Measurements from ENCODE around the gene PWWP2B.
A peak's percentile ranks its signal among the peaks of the same experiment; 100 is the strongest.

The PWWP2B gene

GRCh38 chr10:132392811-132393694, 3.9 kb upstream of the PWWP2B start:
- H3K27ac Mint-ChIP-seq = no peak overlapping the region

GRCh38 chr10:132393695-132394181, 3.3 kb upstream of the PWWP2B start:
- no peak overlapping the region for H3K27ac Mint-ChIP-seq

More at GRCh38 chr10:132392811-132393694, 3.9 kb upstream of the PWWP2B start:
- no peak for TF ChIP-seq CTCF (IDR thresholded peaks at IDR 0.05)
- no peak for DNase-seq
- no peaks in the 10 kb centered on the region for H3K36me3 Mint-ChIP-seq (ENCODE audit: low read depth)
- H3K9me3 Mint-ChIP-seq = peaks cover 9% of the 10 kb centered on the region
- no peak overlapping the region for H3K4me3 Mint-ChIP-seq
- peaks cover 17% of the 10 kb centered on the region for H3K27me3 Mint-ChIP-seq (ENCODE audit: low read depth, poor library complexity)
- peaks cover 27% of the 10 kb centered on the region for H3K4me1 Mint-ChIP-seq

GRCh38 chr10:132394201-132394811, 2.7 kb upstream of the PWWP2B start:
- Mint-ChIP-seq H3K4me1 (peaks cover 29% of the 10 kb centered on the region), H3K27ac (no peak overlapping the region), H3K36me3 (ENCODE audit: low read depth) (no peaks in the 10 kb centered on the region), H3K27me3 (ENCODE audit: low read depth, poor library complexity) (peaks cover 19% of the 10 kb centered on the region), H3K9me3 (peaks cover 9% of the 10 kb centered on the region), H3K4me3 (no peak overlapping the region)
- DNase-seq = no peak
- no peak for TF ChIP-seq CTCF (IDR thresholded peaks at IDR 0.05)

More at GRCh38 chr10:132393695-132394181, 3.3 kb upstream of the PWWP2B start:
- Mint-ChIP-seq H3K4me3 (no peak overlapping the region), H3K4me1 (peaks cover 29% of the 10 kb centered on the region), H3K36me3 (ENCODE audit: low read depth) (no peaks in the 10 kb centered on the region), H3K9me3 (peaks cover 9% of the 10 kb centered on the region), H3K27me3 (ENCODE audit: low read depth, poor library complexity) (peaks cover 19% of the 10 kb centered on the region)
- TF ChIP-seq CTCF (IDR thresholded peaks at IDR 0.05) = no peak
- DNase-seq = no peak

GRCh38 chr10:132394936-132395703, 1.9 kb upstream of the PWWP2B start:
- H3K4me3 Mint-ChIP-seq = no peak overlapping the region
- no peak for TF ChIP-seq CTCF (IDR thresholded peaks at IDR 0.05)
- no peaks in the 10 kb centered on the region for H3K36me3 Mint-ChIP-seq (ENCODE audit: low read depth)
- peaks cover 27% of the 10 kb centered on the region for H3K4me1 Mint-ChIP-seq
- H3K27ac Mint-ChIP-seq = no peak overlapping the region
- peaks cover 23% of the 10 kb centered on the region for H3K27me3 Mint-ChIP-seq (ENCODE audit: low read depth, poor library complexity)
- H3K9me3 Mint-ChIP-seq = peaks cover 9% of the 10 kb centered on the region
- DNase-seq = no peak

GRCh38 chr10:132395704-132396493, 1.1 kb upstream of the PWWP2B start:
- H3K4me1 Mint-ChIP-seq = peaks cover 25% of the 10 kb centered on the region
- peaks cover 9% of the 10 kb centered on the region for H3K9me3 Mint-ChIP-seq
- no peak overlapping the region for H3K4me3 Mint-ChIP-seq
- DNase-seq = peak; percentile 84
- H3K27me3 Mint-ChIP-seq (ENCODE audit: low read depth, poor library complexity) = peaks cover 23% of the 10 kb centered on the region
- no peaks in the 10 kb centered on the region for H3K36me3 Mint-ChIP-seq (ENCODE audit: low read depth)
- no peak for TF ChIP-seq CTCF (IDR thresholded peaks at IDR 0.05)
- no peak overlapping the region for H3K27ac Mint-ChIP-seq

All from nephron progenitor cell (in vitro differentiated cells).